GM23248 (cell line): ENCODE data around the gene LMOD1. TPM values are rescaled to one million over a fixed set of nuclear protein-coding genes. Genes with fewer than 3 reads are reported as not detected.

Source experiments
- DNase-seq: peaks from one replicate; pipeline ENCODE4 v3.0.0-alpha.2; 2015
- H2AFZ ChIP-seq: fragments of 200-600 bp; sonication (generic); 2 replicates; pipeline ENCODE4 v1.6.1; 2016; ENCODE audit warnings: antibody characterized with exemption
- H3F3A ChIP-seq: fragments of 200-600 bp; sonication (generic); 2 replicates; pipeline ENCODE4 v1.6.1; 2016; ENCODE audit warnings: mild to moderate bottlenecking, antibody characterized with exemption, mixed run types; ENCODE audit not compliant: insufficient read depth
- H3K27ac ChIP-seq: fragments of 200-600 bp; sonication (generic); 2 replicates; pipeline ENCODE4 v1.5.1; 2016; ENCODE audit warnings: mild to moderate bottlenecking
- H3K27me3 ChIP-seq: fragments of 200-600 bp; sonication (generic); replicated peaks from 2 replicates; pipeline ENCODE4 v1.6.1; 2016; ENCODE audit warnings: mild to moderate bottlenecking; ENCODE audit not compliant: insufficient read depth
- H3K36me3 ChIP-seq: fragments of 200-600 bp; sonication (generic); 2 replicates; pipeline ENCODE4 v1.6.1; 2016; ENCODE audit warnings: low read depth, mild to moderate bottlenecking
- H3K4me1 ChIP-seq: fragments of 200-600 bp; sonication (generic); 2 replicates; pipeline ENCODE4 v1.6.1; 2016; ENCODE audit warnings: mild to moderate bottlenecking; ENCODE audit not compliant: insufficient read depth
- H3K4me2 ChIP-seq: fragments of 200-600 bp; sonication (generic); one replicate; pipeline ENCODE4 v1.6.1; 2016; ENCODE audit warnings: mild to moderate bottlenecking; ENCODE audit not compliant: unreplicated experiment
- H3K4me3 ChIP-seq: fragments of 200-600 bp; sonication (generic); 2 replicates; pipeline ENCODE4 v1.5.1; 2016; ENCODE audit warnings: mild to moderate bottlenecking
- H3K79me2 ChIP-seq: fragments of 200-600 bp; sonication (generic); 2 replicates; pipeline ENCODE4 v1.6.1; 2016; ENCODE audit warnings: mild to moderate bottlenecking; ENCODE audit not compliant: insufficient read depth
- H3K9ac ChIP-seq: fragments of 200-600 bp; sonication (generic); 2 replicates; pipeline ENCODE4 v1.6.1; 2016; ENCODE audit warnings: mild to moderate bottlenecking
- H3K9me2 ChIP-seq: fragments of 200-600 bp; sonication (generic); 2 replicates; pipeline ENCODE4 v1.6.1; 2016; ENCODE audit warnings: mixed run types, mild to moderate bottlenecking, moderate library complexity; ENCODE audit not compliant: insufficient read depth
- H3K9me3 ChIP-seq: fragments of 200-600 bp; sonication (generic); one replicate; pipeline ENCODE4 v1.6.1; 2017; ENCODE audit warnings: low read depth
- H4K20me1 ChIP-seq: fragments of 200-600 bp; sonication (generic); 2 replicates; pipeline ENCODE4 v1.6.0; 2016; ENCODE audit not compliant: insufficient read depth
- EZH2 ChIP-seq: fragments of 200-600 bp; sonication (generic); IDR thresholded peaks from 2 replicates; pipeline ENCODE4 v1.6.1; 2018; ENCODE audit warnings: antibody characterized with exemption, mild to moderate bottlenecking; ENCODE audit not compliant: insufficient read depth, poor library complexity, severe bottlenecking
- EZH2phosphoT487 ChIP-seq: fragments of 200-600 bp; sonication (generic); IDR thresholded peaks from 2 replicates; pipeline ENCODE4 v1.6.1; 2018; ENCODE audit warnings: antibody characterized with exemption, moderate library complexity, mild to moderate bottlenecking, low read depth; ENCODE audit not compliant: insufficient read depth
- WGBS, 2 experiments: methylation state at CpG; one replicate each; pipeline ENCODE4 v1.1.6; 2015 to 2017; ENCODE audit warnings: low lambda C conversion rate in 2 of 2, low coverage in 1 of 2; ENCODE audit errors: missing lambda C conversion rate in 2 of 2; 5-methylcytosine and 5-hydroxymethylcytosine counted together
- in situ Hi-C: fragments of 300-500 bp; cut with MboI; formaldehyde crosslinking; loops from 2 replicates; pipeline ENCODE4 v1.15.0; 2020
- polyA plus RNA-seq: library from polyadenylated mRNA; unstranded; fragments of >200 nt; fragmentation: Nextera tagmentation; extraction: Ambion mirVana; gene quantifications from 2 replicates; pipeline ENCODE4 v1.2.1, GENCODE V29; 2016
- total RNA-seq: library from RNA; depleted of rRNA; stranded (reverse); fragments of >200 nt; shearing (Covaris generic); gene quantifications from 2 replicates; pipeline ENCODE4 v1.2.3, GENCODE V29; 2014; rRNA removed

The LMOD1 gene
- total RNA-seq, result 7.8 and 8.9 TPM in 2 replicates
- 6.1 and 6.3 TPM in 2 replicates for polyA plus RNA-seq

DNA sequence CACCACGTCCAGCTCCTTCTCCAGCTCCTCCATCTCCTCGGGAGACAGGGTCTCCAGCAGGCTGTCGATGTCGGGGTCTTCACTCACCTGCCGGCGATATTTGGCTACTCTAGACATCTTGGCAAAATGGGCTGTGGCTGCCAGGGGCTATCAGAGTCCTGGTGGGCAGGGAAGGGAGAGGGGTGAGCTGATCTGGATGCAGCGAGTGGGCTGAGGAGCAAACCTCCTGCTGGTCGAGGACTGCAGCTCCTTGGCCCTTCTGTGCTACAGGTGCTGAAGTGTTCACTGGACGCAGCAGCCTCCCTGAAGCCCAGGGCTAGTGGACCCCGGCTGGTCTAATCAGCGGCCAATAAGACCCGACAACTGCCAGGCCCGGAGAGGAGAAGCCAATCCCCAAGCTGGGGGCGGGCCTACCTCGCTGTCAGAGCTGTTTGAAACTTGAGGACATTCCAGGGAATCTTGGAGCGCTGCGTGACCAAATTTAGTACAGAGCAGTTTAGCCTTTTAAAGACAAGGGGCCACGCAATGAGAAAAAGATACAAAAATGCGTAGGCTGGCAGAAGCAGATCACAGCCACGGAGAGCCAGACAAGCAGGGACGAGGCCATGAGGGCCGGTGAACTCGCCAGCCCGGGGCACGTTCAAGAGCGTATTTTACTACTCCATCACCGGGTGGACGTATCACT lies at the start of gene LMOD1:
TSS of gene LMOD1 (minus strand) at position 325 of the 685 bp plus-strand sequence. CDS start at position 117, 208 bp downstream.
- TF ChIP-seq EZH2phosphoT487 (no peak), EZH2 (no peak)
- in situ Hi-C loops, result no loop called here
- Histone ChIP-seq H3K4me2 (peak within 1 kb of the TSS; percentile 96), H4K20me1 (no peaks in the 10 kb centered on the region), H3K9ac (peak within 1 kb of the TSS; percentile 74), H3K36me3 (no peaks in the 10 kb centered on the region), H3K4me1 (peaks cover 26% of the 10 kb centered on the region), H3K27ac (peak within 1 kb of the TSS; percentile 74), H3K79me2 (peaks cover 24% of the 10 kb centered on the region), H3K27me3 (no peaks in the 10 kb centered on the region), H2AFZ (peak within 1 kb of the TSS; percentile 92), H3K9me3 (no peaks in the 10 kb centered on the region), H3K9me2 (no peaks in the 10 kb centered on the region), H3K4me3 (peak within 1 kb of the TSS; percentile 85), H3F3A (peaks cover 15% of the 10 kb centered on the region)
- 1% methylated on average over 28 of the region's 28 CpGs for WGBS, 2 experiments
- peak; percentile 91 for DNase-seq

DNA sequence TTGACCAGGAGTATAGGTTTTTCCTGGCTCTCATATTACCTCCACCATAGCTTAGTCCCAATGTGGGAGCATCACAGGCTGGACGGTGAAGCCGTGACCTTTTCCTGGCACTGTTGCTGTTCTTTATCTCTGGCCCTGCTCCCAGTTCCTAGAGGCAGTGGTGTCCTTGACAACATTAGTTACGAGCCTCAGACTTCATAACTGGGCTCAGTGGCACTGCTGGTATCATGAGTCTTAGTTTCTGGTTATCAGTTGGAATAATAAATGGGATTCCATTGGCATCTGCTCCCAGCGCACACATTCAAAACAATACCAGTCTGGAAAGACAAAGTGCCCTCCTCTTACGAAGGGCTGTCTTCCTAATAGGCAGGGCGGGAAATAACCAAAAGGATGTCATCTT lies 44.1 kb upstream of the LMOD1 start:
- Histone ChIP-seq H3K9ac (no peak overlapping the region), H3K27ac (no peak overlapping the region), H2AFZ (no peak overlapping the region), H3K4me1 (no peaks in the 10 kb centered on the region), H3K4me3 (no peak overlapping the region), H4K20me1 (no peaks in the 10 kb centered on the region), H3K36me3 (peaks cover 16% of the 10 kb centered on the region), H3K27me3 (no peaks in the 10 kb centered on the region), H3K79me2 (peaks cover 43% of the 10 kb centered on the region), H3K4me2 (no peak overlapping the region), H3F3A (no peaks in the 10 kb centered on the region), H3K9me3 (no peaks in the 10 kb centered on the region), H3K9me2 (no peaks in the 10 kb centered on the region)
- TF ChIP-seq EZH2phosphoT487, result no peak
- no peak for TF ChIP-seq EZH2
- WGBS, 2 experiments, result 82 to 90% methylated on average over 6 of the region's 6 CpGs
- in situ Hi-C loops, result no loop called here
- no peak for DNase-seq

DNA sequence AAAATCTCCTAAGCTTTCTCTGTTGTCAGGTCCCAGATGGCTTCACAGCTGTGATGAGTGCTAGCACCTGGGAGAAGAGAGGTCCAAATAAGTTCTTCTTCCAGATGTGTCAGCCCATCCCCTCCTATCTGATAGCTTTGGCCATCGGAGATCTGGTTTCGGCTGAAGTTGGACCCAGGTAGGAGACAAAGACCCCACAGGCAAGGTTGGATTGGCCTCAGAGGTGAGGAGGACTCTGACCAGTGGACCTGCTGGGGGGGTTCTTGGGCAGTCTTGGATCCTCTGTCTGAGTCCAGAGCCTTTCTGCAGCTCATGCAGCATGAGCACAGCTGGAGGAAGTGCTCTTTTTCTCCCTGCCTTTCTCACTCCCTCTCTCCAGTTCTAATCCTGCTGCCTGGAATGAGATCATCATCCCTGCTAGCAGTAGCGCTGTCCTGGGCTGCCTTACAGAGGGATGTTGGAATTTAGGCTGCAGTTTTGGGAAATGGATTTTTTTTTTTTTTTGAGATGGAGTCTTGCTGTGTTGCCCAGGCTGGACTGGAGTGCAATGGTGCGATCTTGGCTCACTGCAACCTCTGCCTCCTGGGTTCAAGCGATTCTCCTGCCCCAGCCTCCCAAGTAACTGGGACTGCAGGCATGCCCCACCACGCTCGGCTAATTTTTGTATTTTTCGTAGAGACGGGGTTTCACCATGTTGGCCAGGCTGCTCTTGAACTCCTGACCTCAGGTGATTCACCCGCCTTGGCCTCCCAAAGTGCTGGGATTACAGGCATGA lies 43.2 kb upstream of the LMOD1 start:
- no peaks in the 10 kb centered on the region for H3K9me3 ChIP-seq
- H3K4me3 ChIP-seq, result no peak overlapping the region
- no peak overlapping the region for H3K9ac ChIP-seq
- H3K27ac ChIP-seq, result no peak overlapping the region
- peaks cover 16% of the 10 kb centered on the region for H3K36me3 ChIP-seq
- no peaks in the 10 kb centered on the region for H3F3A ChIP-seq
- no peak overlapping the region for H2AFZ ChIP-seq
- no peak overlapping the region for H3K4me2 ChIP-seq
- H3K9me2 ChIP-seq, result no peaks in the 10 kb centered on the region
- no peak for DNase-seq
- peaks cover 52% of the 10 kb centered on the region for H3K79me2 ChIP-seq
- no peak for TF ChIP-seq EZH2
- no peak for TF ChIP-seq EZH2phosphoT487
- no peaks in the 10 kb centered on the region for H3K4me1 ChIP-seq
- whole genome bisulfite sequencing, 2 experiments, result 93 to 94% methylated on average over 10 of the region's 10 CpGs
- in situ Hi-C loops, result no loop called here
- no peaks in the 10 kb centered on the region for H3K27me3 ChIP-seq
- no peaks in the 10 kb centered on the region for H4K20me1 ChIP-seq

DNA sequence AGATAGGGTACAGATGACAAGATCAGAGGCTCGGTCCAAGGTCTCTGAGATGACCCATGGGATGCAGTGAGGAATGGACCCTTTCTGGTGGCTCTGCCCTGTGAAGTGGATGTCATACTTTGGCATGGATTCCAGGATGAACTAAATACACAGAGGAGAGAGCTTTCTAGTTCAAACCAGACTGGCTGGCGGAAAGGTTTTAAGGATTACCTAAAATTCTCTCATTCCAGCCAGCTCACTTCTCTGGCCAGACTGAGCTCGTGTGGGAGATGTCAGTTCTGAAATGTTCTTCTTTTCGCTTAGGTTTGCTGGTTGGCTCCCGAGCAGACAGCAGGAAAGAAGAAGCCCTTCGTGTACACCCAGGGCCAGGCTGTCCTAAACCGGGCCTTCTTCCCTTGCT lies 42.3 kb upstream of the LMOD1 start:
- WGBS, 2 experiments, result 88 to 90% methylated on average over 7 of the region's 7 CpGs
- Histone ChIP-seq H3K27me3 (no peaks in the 10 kb centered on the region), H3K79me2 (peaks cover 61% of the 10 kb centered on the region), H3K9me3 (no peaks in the 10 kb centered on the region), H3K9me2 (no peaks in the 10 kb centered on the region), H4K20me1 (no peaks in the 10 kb centered on the region), H3K9ac (no peak overlapping the region), H3K27ac (no peak overlapping the region), H3K36me3 (peaks cover 16% of the 10 kb centered on the region), H3K4me3 (no peak overlapping the region), H2AFZ (no peak overlapping the region), H3K4me1 (peaks cover 9% of the 10 kb centered on the region; the same call in 1 of the 2 replicates), H3K4me2 (no peak overlapping the region), H3F3A (peaks cover 2% of the 10 kb centered on the region; the same call in 1 of the 2 replicates)
- in situ Hi-C loops, result no loop called here
- TF ChIP-seq EZH2phosphoT487 (no peak), EZH2 (no peak)
- no peak for DNase-seq
